HFFc6 (cell line): Measurements from ENCODE around the gene CLIC5. TPM values are rescaled to one million over a fixed set of nuclear protein-coding genes. Genes with fewer than 3 reads are reported as not detected.

Source experiments
- DNase-seq: peaks from one replicate; pipeline ENCODE4 v3.0.0-alpha.2; 2018
- H3K27ac Mint-ChIP-seq: 2 replicates; pipeline ENCODE4 v1.8.0; 2020; ENCODE audit warnings: mild to moderate bottlenecking, mixed read lengths
- H3K27me3 Mint-ChIP-seq: 2 replicates; pipeline ENCODE4 v1.8.0; 2021; ENCODE audit warnings: mild to moderate bottlenecking, moderate library complexity, mixed read lengths; ENCODE audit not compliant: insufficient read depth
- H3K36me3 Mint-ChIP-seq: 2 replicates; pipeline ENCODE4 v1.8.0; 2021; ENCODE audit warnings: low read depth, mixed read lengths
- H3K4me1 Mint-ChIP-seq: 2 replicates; pipeline ENCODE4 v1.8.0; 2020; ENCODE audit warnings: low read depth, mixed read lengths
- H3K4me3 Mint-ChIP-seq: 2 replicates; pipeline ENCODE4 v1.8.0; 2020; ENCODE audit warnings: mild to moderate bottlenecking, moderate library complexity, mixed read lengths
- H3K9me3 Mint-ChIP-seq: 2 replicates; pipeline ENCODE4 v1.8.0; 2020; ENCODE audit warnings: mild to moderate bottlenecking, mixed read lengths
- CTCF ChIP-seq: fragments of 200-600 bp; sonication (generic); IDR thresholded peaks from 2 replicates; pipeline ENCODE4 v1.5.0; 2021; ENCODE audit warnings: antibody characterized with exemption, mild to moderate bottlenecking
- total RNA-seq, 6 experiments: library from RNA; stranded (reverse); fragmentation: NEBNext Ultra II Directional; extraction: Animal tissue kit (Norgen Biotek cat#: 25700); gene quantifications; 2 replicates in 1 of 6; 3 replicates in 5 of 6; pipeline ENCODE4 v1.2.3, GENCODE V29; 2021

The CLIC5 gene
- total RNA-seq, 6 experiments from 2014 or later, result not detected

GRCh38 chr6:45986746-45987274, 28.9 kb downstream of the CLIC5 start:
- DNase-seq, result no peak
- no peak for TF ChIP-seq CTCF
- H3K27ac Mint-ChIP-seq, result no peak overlapping the region
- peaks cover 3% of the 10 kb centered on the region; the same call in 1 of the 2 replicates for H3K27me3 Mint-ChIP-seq
- H3K9me3 Mint-ChIP-seq, result no peaks in the 10 kb centered on the region
- no peak overlapping the region for H3K4me3 Mint-ChIP-seq
- H3K4me1 Mint-ChIP-seq, result no peaks in the 10 kb centered on the region
- H3K36me3 Mint-ChIP-seq, result no peaks in the 10 kb centered on the region

GRCh38 chr6:45984788-45985425, 30.8 kb downstream of the CLIC5 start:
- H3K4me1 Mint-ChIP-seq, result no peaks in the 10 kb centered on the region

GRCh38 chr6:45984347-45984746, 31.3 kb downstream of the CLIC5 start:
- Mint-ChIP-seq H3K27ac (no peak overlapping the region), H3K4me3 (no peak overlapping the region), H3K36me3 (no peaks in the 10 kb centered on the region), H3K9me3 (no peaks in the 10 kb centered on the region), H3K27me3 (peaks cover 4% of the 10 kb centered on the region; the same call in 1 of the 2 replicates), H3K4me1 (no peaks in the 10 kb centered on the region)
- TF ChIP-seq CTCF, result no peak
- DNase-seq, result no peak

More at GRCh38 chr6:45984788-45985425, 30.8 kb downstream of the CLIC5 start:
- TF ChIP-seq CTCF, result no peak
- H3K27me3 Mint-ChIP-seq, result peaks cover 4% of the 10 kb centered on the region; the same call in 1 of the 2 replicates
- H3K36me3 Mint-ChIP-seq, result no peaks in the 10 kb centered on the region
- H3K9me3 Mint-ChIP-seq, result no peaks in the 10 kb centered on the region
- H3K4me3 Mint-ChIP-seq, result no peak overlapping the region
- H3K27ac Mint-ChIP-seq, result no peak overlapping the region
- no peak for DNase-seq

- peaks cover 4% of the 10 kb centered on the region; the same call in 1 of the 2 replicates for H3K27me3 Mint-ChIP-seq
- no peaks in the 10 kb centered on the region for H3K36me3 Mint-ChIP-seq
Observed at GRCh38 chr6:45983062-45983461, 32.6 kb downstream of the CLIC5 start.

GRCh38 chr6:45982280-45983036, 33.2 kb downstream of the CLIC5 start:
- no peaks in the 10 kb centered on the region for H3K9me3 Mint-ChIP-seq
- no peak for TF ChIP-seq CTCF
- peaks cover 4% of the 10 kb centered on the region; the same call in 1 of the 2 replicates for H3K27me3 Mint-ChIP-seq
- H3K27ac Mint-ChIP-seq, result no peak overlapping the region
- H3K4me1 Mint-ChIP-seq, result no peaks in the 10 kb centered on the region
- no peak overlapping the region for H3K4me3 Mint-ChIP-seq
- no peak for DNase-seq
- H3K36me3 Mint-ChIP-seq, result no peaks in the 10 kb centered on the region

More at GRCh38 chr6:45983062-45983461, 32.6 kb downstream of the CLIC5 start:
- Mint-ChIP-seq H3K4me3 (no peak overlapping the region), H3K4me1 (no peaks in the 10 kb centered on the region), H3K9me3 (no peaks in the 10 kb centered on the region), H3K27ac (no peak overlapping the region)
- no peak for TF ChIP-seq CTCF
- DNase-seq, result no peak
